ENCODE data around the gene KRTAP1-3.

The KRTAP1-3 gene

GRCh38 chr17:41013606-41014005 is 21.1 kb downstream of the KRTAP1-3 start:
- Histone ChIP-seq H3K9me3 (replicated peaks; ENCODE audit: insufficient read depth, low read length) (no peaks in the 10 kb centered on the region), H2AFZ (ENCODE audit: low read length) (no peak overlapping the region), H3K9me2 (replicated peaks; ENCODE audit: insufficient read depth, low read length) (no peaks in the 10 kb centered on the region; the same call in 1 of the 2 replicates), H3K27me3 (replicated peaks; ENCODE audit: insufficient read depth, low read length) (no peaks in the 10 kb centered on the region), H3K36me3 (replicated peaks; ENCODE audit: insufficient read depth, low read length) (no peaks in the 10 kb centered on the region), H3K4me3 (ENCODE audit: low read length) (no peak overlapping the region), H3K27ac (ENCODE audit: low read length) (no peak overlapping the region), H4K20me1 (ENCODE audit: insufficient read depth, low read length) (no peaks in the 10 kb centered on the region), H3F3A (ENCODE audit: insufficient read depth, low read length) (no peaks in the 10 kb centered on the region), H3K9ac (ENCODE audit: low read length) (no peak overlapping the region), H3K4me2 (ENCODE audit: low read depth, low read length) (no peak overlapping the region), H3K4me1 (ENCODE audit: low read length) (no peaks in the 10 kb centered on the region), H3K79me2 (ENCODE audit: low read length) (no peaks in the 10 kb centered on the region)
- DNase-seq: no peak
- TF ChIP-seq EZH2 (optimal IDR thresholded peaks at IDR 0.05; ENCODE audit: low read depth, low read length) (no peak), EZH2phosphoT487 (IDR thresholded peaks at IDR 0.05; ENCODE audit: low read length) (no peak), CTCF (IDR thresholded peaks at IDR 0.05; ENCODE audit: low read length) (no peak)

- Histone ChIP-seq H3K79me2 (ENCODE audit: low read length) (no peaks in the 10 kb centered on the region), H3K9ac (ENCODE audit: low read length) (no peak overlapping the region), H2AFZ (ENCODE audit: low read length) (no peak overlapping the region), H3K4me1 (ENCODE audit: low read length) (no peaks in the 10 kb centered on the region), H3K4me3 (ENCODE audit: low read length) (no peak overlapping the region), H3K27ac (ENCODE audit: low read length) (no peak overlapping the region), H4K20me1 (ENCODE audit: insufficient read depth, low read length) (no peaks in the 10 kb centered on the region), H3K9me2 (replicated peaks; ENCODE audit: insufficient read depth, low read length) (no peaks in the 10 kb centered on the region; the same call in 1 of the 2 replicates), H3K36me3 (replicated peaks; ENCODE audit: insufficient read depth, low read length) (no peaks in the 10 kb centered on the region), H3K27me3 (replicated peaks; ENCODE audit: insufficient read depth, low read length) (no peaks in the 10 kb centered on the region), H3K9me3 (replicated peaks; ENCODE audit: insufficient read depth, low read length) (no peaks in the 10 kb centered on the region), H3F3A (ENCODE audit: insufficient read depth, low read length) (no peaks in the 10 kb centered on the region), H3K4me2 (ENCODE audit: low read depth, low read length) (no peak overlapping the region)
- TF ChIP-seq EZH2phosphoT487 (IDR thresholded peaks at IDR 0.05; ENCODE audit: low read length) (no peak), EZH2 (optimal IDR thresholded peaks at IDR 0.05; ENCODE audit: low read depth, low read length) (no peak), CTCF (IDR thresholded peaks at IDR 0.05; ENCODE audit: low read length) (no peak)
- no peak for DNase-seq
Measured at GRCh38 chr17:41013181-41013580, 21.5 kb downstream of the KRTAP1-3 start.

- no peak overlapping the region for H3K27ac ChIP-seq (ENCODE audit: low read length)
- H3K9me3 ChIP-seq (replicated peaks; ENCODE audit: insufficient read depth, low read length): no peaks in the 10 kb centered on the region
- no peak for DNase-seq
Measured at GRCh38 chr17:41012326-41013120, 22.2 kb downstream of the KRTAP1-3 start.

More at GRCh38 chr17:41012326-41013120, 22.2 kb downstream of the KRTAP1-3 start:
- Histone ChIP-seq H3F3A (ENCODE audit: insufficient read depth, low read length) (no peaks in the 10 kb centered on the region), H3K79me2 (ENCODE audit: low read length) (no peaks in the 10 kb centered on the region), H3K9me2 (replicated peaks; ENCODE audit: insufficient read depth, low read length) (no peaks in the 10 kb centered on the region; the same call in 1 of the 2 replicates), H3K36me3 (replicated peaks; ENCODE audit: insufficient read depth, low read length) (no peaks in the 10 kb centered on the region), H3K27me3 (replicated peaks; ENCODE audit: insufficient read depth, low read length) (no peaks in the 10 kb centered on the region), H2AFZ (ENCODE audit: low read length) (no peak overlapping the region), H4K20me1 (ENCODE audit: insufficient read depth, low read length) (no peaks in the 10 kb centered on the region), H3K4me3 (ENCODE audit: low read length) (no peak overlapping the region), H3K4me1 (ENCODE audit: low read length) (no peaks in the 10 kb centered on the region), H3K9ac (ENCODE audit: low read length) (no peak overlapping the region), H3K4me2 (ENCODE audit: low read depth, low read length) (no peak overlapping the region)
- TF ChIP-seq EZH2phosphoT487 (IDR thresholded peaks at IDR 0.05; ENCODE audit: low read length) (no peak), CTCF (IDR thresholded peaks at IDR 0.05; ENCODE audit: low read length) (no peak), EZH2 (optimal IDR thresholded peaks at IDR 0.05; ENCODE audit: low read depth, low read length) (no peak)

All from MM.1S (cell line).